HG03442 (cell line): Measurements from ENCODE around the gene NPBWR2.

ENCODE experiments used
- ATAC-seq: cut with Tn5 transposase; IDR thresholded peaks from one replicate; pipeline ENCODE4 v1.9.1; 2021; ENCODE audit warnings: mild to moderate bottlenecking, moderate library complexity; ENCODE audit not compliant: unreplicated experiment

Gene NPBWR2

DNA sequence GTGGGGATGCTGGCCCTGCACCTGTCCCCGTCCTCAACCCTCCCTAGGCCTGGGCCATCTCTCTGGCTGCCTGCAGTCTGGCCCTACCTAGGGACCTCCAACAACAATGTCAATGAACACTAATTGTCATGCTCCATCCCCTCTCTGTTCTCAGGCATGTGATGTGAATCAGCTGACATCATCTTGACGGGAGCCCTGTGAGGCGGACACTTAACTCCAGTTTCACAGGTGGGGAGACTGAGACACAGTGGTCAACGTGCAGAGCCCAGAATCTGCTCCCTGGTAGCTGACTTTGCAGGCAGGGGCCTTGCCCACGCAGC lies 45.1 kb downstream of the NPBWR2 start:
- ATAC-seq: no peak

DNA sequence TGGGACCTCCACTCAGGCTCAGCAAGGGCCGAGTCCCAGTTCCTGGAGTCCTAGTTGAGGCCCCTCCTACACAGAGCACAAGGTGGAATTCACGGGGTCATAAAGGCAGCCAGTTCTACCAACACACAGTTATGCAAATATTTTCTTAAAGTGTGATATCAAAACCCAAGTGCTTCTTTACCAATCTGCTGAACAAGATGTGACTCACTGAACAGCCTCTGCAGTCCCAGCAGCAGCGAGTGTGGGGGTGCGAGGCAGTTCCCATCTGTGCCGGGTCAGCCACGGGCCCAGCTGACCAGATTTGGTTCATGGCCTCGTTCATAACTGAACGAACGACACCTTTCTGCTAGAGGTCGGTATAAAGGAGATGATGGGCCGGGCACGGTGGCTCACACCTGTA lies 48.8 kb downstream of the NPBWR2 start:
- ATAC-seq: no peak

- ATAC-seq: peak; percentile 38
Measured at GRCh38 chr20:64057628-64058498, 49.5 kb downstream of the NPBWR2 start.

- peak; percentile 11 for ATAC-seq
Measured at GRCh38 chr20:64056889-64057627, 50.3 kb downstream of the NPBWR2 start.

DNA sequence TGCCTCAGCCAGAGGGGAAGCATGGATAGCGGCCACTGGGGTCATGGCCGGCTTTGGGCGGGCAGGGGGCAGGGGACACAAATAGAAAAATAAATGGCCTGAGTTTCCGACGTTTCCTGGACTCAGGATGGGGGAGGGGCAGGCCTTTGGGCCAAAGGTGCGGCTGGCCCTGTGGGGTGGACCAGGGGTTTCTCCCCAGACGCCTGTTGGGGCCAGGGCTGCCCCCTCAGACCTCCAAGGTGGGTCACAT lies 50.8 kb downstream of the NPBWR2 start:
- ATAC-seq: no peak

- no peak for ATAC-seq
Measured at GRCh38 chr20:64055893-64056638, 51.3 kb downstream of the NPBWR2 start.

DNA sequence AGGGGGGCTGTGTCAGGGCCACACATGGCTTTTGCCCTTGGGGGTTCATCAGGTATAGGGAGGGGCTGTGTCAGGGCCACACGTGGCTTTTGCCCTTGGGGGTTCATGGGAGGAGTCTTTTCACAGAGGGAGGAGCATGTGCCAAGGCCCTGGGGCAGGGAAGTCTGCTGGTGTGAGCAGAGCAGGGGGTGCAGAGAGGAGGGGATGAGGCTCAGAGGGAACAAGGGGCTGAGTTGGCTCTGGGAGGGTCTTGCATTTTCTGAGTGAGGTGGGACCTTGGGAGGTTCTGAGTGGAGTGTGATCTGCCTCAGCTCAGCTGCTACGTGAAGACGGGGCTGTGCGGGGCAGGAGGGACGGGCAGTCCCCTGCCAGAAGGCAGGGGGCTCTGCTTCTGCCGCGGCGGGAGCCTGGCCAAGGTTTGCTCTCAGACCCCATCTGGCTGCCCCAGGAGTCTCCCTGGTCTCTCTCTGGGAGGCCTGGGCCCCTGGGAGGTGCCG lies 51.9 kb downstream of the NPBWR2 start:
- no peak for ATAC-seq

DNA sequence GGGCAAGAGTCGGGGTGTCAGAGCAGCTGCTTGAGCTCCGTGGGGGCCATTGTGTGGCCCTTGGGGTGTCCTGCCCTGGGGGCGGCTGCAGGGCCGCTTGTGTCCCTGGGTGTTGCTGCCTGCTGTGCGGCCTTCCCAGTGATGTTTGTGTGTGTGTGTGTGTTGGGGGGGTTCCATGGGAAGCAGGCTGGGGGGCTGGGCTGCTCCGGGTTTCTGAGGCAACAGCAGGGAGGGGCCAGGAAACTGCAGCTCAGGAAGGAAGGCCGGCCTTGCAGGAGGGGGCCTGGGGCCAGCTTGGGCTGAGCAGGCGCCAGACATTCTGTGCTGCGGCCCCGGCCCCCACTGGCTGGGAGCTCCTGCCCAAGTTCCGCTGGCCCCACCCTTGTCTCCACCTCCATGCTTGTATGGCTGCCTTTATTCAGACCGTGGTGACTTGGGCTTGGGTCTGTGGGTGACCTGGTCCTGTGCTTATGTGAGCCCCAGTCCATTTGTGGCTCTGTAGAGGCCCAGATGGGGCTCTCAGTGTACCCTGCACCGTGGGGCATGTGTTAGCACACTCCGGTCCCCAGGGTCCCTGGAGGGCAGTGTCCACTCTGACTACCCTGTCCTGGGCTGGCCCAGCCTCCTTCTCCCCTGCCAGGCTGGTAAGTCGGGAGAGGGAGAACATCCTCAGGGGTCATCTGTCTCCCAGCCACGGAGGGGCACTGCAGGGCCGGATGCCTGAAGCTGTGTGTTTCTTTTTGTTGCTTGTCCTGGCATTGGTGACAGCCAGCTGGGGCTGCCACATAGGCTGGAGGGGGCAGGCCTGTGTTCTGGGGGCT lies 53.3 kb downstream of the NPBWR2 start:
- ATAC-seq: no peak
